ENCODE results near the gene CPT1C.

DNA sequence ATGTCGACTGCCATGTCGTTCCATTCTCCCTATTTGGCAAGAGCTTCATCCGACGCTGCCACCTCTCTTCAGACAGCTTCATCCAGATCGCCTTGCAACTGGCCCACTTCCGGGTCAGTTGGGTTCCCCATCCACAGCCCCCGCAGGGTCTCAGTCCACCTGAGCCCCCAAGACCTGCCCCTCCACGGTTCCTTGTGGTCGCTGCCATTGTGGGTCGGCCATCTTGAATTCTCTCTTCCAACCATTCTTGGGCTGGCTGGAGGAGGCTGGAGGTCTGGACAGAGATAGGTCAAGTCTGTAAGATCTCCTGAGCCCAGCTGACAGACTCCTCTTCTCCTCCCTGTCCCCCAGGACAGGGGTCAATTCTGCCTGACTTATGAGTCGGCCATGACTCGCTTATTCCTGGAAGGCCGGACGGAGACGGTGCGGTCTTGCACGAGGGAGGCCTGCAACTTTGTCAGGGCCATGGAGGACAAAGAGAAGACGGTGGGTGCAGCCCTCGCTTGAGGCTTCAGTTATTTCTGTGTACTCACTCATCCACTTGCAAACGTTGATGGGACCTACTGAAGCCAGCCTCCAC, 19.5 kb downstream of the CPT1C start:
- TF ChIP-seq, protein P1, sequence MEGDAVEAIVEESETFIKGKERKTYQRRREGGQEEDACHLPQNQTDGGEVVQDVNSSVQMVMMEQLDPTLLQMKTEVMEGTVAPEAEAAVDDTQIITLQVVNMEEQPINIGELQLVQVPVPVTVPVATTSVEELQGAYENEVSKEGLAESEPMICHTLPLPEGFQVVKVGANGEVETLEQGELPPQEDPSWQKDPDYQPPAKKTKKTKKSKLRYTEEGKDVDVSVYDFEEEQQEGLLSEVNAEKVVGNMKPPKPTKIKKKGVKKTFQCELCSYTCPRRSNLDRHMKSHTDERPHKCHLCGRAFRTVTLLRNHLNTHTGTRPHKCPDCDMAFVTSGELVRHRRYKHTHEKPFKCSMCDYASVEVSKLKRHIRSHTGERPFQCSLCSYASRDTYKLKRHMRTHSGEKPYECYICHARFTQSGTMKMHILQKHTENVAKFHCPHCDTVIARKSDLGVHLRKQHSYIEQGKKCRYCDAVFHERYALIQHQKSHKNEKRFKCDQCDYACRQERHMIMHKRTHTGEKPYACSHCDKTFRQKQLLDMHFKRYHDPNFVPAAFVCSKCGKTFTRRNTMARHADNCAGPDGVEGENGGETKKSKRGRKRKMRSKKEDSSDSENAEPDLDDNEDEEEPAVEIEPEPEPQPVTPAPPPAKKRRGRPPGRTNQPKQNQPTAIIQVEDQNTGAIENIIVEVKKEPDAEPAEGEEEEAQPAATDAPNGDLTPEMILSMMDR (IDR thresholded peaks at IDR 0.05) = no peak
- TF ChIP-seq POLR2AphosphoS5 (IDR thresholded peaks at IDR 0.05) (no peak), POLR2A (IDR thresholded peaks at IDR 0.05) (no peak), EP300 (IDR thresholded peaks at IDR 0.05; ENCODE audit: low read depth) (no peak)
